ENCODE results near the gene PPIF.

PPIF gene

GRCh38 chr10:79390057-79390456 lies 42.8 kb downstream of the PPIF start:
- H3K4me3 ChIP-seq (ENCODE audit: low read depth, low read length), result no peak overlapping the region
- no peak for TF ChIP-seq CTCF (conservative IDR thresholded peaks at IDR 0.05; ENCODE audit: low read depth, low read length)
- DNase-seq (ENCODE audit: low read depth), result no peak

GRCh38 chr10:79390551-79391229 lies 43.4 kb downstream of the PPIF start:
- TF ChIP-seq CTCF (conservative IDR thresholded peaks at IDR 0.05; ENCODE audit: low read depth, low read length), result peak; percentile 56
- H3K4me3 ChIP-seq (ENCODE audit: low read depth, low read length), result no peak overlapping the region
- peak; percentile 48 for DNase-seq (ENCODE audit: low read depth)

- DNase-seq (ENCODE audit: low read depth), result no peak
- no peak for TF ChIP-seq CTCF (conservative IDR thresholded peaks at IDR 0.05; ENCODE audit: low read depth, low read length)
- H3K4me3 ChIP-seq (ENCODE audit: low read depth, low read length), result no peak overlapping the region
Observed at GRCh38 chr10:79391231-79392019, 44.2 kb downstream of the PPIF start.

- no peak for TF ChIP-seq CTCF (conservative IDR thresholded peaks at IDR 0.05; ENCODE audit: low read depth, low read length)
- no peak for DNase-seq (ENCODE audit: low read depth)
- H3K4me3 ChIP-seq (ENCODE audit: low read depth, low read length), result no peak overlapping the region
Observed at GRCh38 chr10:79392020-79392398, 44.7 kb downstream of the PPIF start.

GRCh38 chr10:79392506-79393176 lies 45.4 kb downstream of the PPIF start:
- no peak for TF ChIP-seq CTCF (conservative IDR thresholded peaks at IDR 0.05; ENCODE audit: low read depth, low read length)
- no peak for DNase-seq (ENCODE audit: low read depth)
- no peak overlapping the region for H3K4me3 ChIP-seq (ENCODE audit: low read depth, low read length)

GRCh38 chr10:79393221-79393923 lies 46.1 kb downstream of the PPIF start:
- H3K4me3 ChIP-seq (ENCODE audit: low read depth, low read length), result no peak overlapping the region
- no peak for TF ChIP-seq CTCF (conservative IDR thresholded peaks at IDR 0.05; ENCODE audit: low read depth, low read length)
- no peak for DNase-seq (ENCODE audit: low read depth)

Data from choroid plexus epithelial cell (primary cell).